ENCODE measurements around the gene MCAM. TPM values are rescaled to one million over a fixed set of nuclear protein-coding genes. Genes with fewer than 3 reads are reported as not detected.

The MCAM gene
- total and polyA plus RNA-seq, 10 of the 15 experiments (the other 5 are each of a cell fraction or from before 2014, with no cell fraction given) = 3.1 to 19.7 (median 9.3) TPM

DNA sequence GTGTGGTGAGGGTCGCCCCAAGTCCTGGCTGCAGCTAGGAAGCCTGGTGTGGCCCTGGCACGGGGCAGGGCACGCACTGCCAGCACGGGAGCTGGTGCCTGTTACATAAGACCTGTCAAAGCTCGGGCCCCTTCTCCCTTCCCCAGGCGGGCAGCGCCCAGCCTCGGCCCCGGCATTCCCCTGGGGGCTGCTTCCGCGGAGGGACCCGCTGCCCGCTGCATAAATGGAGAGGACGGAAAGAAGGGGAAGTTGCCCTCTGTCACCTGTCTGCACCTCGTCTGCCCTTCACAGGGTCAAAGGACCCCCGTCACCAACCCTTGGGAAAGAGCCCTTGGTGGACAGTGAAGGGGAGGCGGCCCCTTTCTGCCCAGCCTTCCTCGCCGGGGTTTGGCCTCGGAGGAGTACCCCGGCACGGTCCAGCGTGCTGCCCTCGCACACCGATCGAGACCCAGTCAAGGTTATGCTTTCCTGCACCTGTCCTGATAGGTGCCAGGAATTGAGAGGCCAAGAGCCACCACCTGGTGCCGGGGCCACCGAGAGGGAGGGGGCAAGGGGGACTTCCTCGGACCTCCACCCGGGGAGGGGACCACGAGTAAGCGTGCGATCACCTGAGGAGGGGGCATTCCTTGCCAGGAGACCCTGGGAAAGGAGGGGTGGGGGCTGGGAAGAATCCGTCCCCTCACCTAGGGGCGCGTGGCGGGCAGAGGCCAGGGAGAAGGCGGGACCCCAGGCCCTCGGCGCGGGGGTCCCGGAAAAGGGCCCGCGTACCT, 46.3 kb upstream of the MCAM start:
- peaks cover 7% of the 10 kb centered on the region for H3K4me1 ChIP-seq (ENCODE audit: control insufficient read depth, insufficient read depth, low read length)
- intact Hi-C loops (cut with micrococcal nuclease; ENCODE audit: unreplicated experiment) = no loop called here
- RAD21 ChIA-PET (ENCODE audit: unreplicated experiment) = no interaction called here
- ATAC-seq (no peak), FAIRE-seq (no peak), DNase-seq (ENCODE audit: low read depth, low spot score) (no peak)
- POLR2A ChIA-PET = no interaction called here
- H3K27me3 ChIP-seq (replicated peaks in 1 of 2; ENCODE audit: control insufficient read depth in 2 of 2, insufficient read depth in 2 of 2, low read length in 1 of 2) = peaks cover 4 to 8% of the 10 kb centered on the region in 2 experiments; a peak in 3 of 4 replicates
- H3K4me2 ChIP-seq (ENCODE audit: control insufficient read depth, insufficient read depth) = no peak overlapping the region
- H3K27ac ChIP-seq (ENCODE audit: control insufficient read depth, insufficient read depth) = no peak overlapping the region
- H3K4me3 ChIP-seq = no peak overlapping the region
- H3K36me3 ChIP-seq (ENCODE audit: control insufficient read depth in 2 of 2, insufficient read depth in 2 of 2, low read length in 1 of 2) = no peaks in the 10 kb centered on the region
- no peaks in the 10 kb centered on the region for H3K79me2 ChIP-seq (ENCODE audit: control insufficient read depth, insufficient read depth, low read length)
- H3K9me3 ChIP-seq (replicated peaks; ENCODE audit: control insufficient read depth, insufficient read depth, low read length) = no peaks in the 10 kb centered on the region
- in situ Hi-C loops (cut with MboI) = no loop called here
- CTCF ChIA-PET = interaction anchor here (3.0 kb wide), 1 partner anchor 111 kb away, joined by 17 read pairs; no protein-coding TSS in a partner anchor
- no TSS peak for BruUV-seq (replicated peaks)
- H2AFZ ChIP-seq (ENCODE audit: control insufficient read depth, low read depth, low read length) = no peak overlapping the region
- SMC1A ChIA-PET (ENCODE audit: uncharacterized antibody, unreplicated experiment) = no interaction called here
- no peak overlapping the region for H3K9ac ChIP-seq (ENCODE audit: control insufficient read depth, insufficient read depth, low read length)
- no peaks in the 10 kb centered on the region for H4K20me1 ChIP-seq (ENCODE audit: control insufficient read depth, insufficient read depth)
- WGBS (ENCODE audit: insufficient coverage, insufficient replicate concordance, low lambda C conversion rate, missing lambda C conversion rate) = 6% methylated on average over 37 of the region's 44 CpGs
- TF ChIP-seq RCOR1 (conservative IDR thresholded peaks at IDR 0.05; ENCODE audit: low read depth, low read length) (no peak), SP1 (IDR thresholded peaks at IDR 0.05; ENCODE audit: low read depth, low read length) (no peak), TCF3 (IDR thresholded peaks at IDR 0.05; ENCODE audit: borderline replicate concordance, insufficient read depth, low read depth, low read length) (no peak), EP300 (IDR thresholded peaks at IDR 0.05; ENCODE audit: borderline replicate concordance in 1 of 2, control insufficient read depth in 1 of 2, low read depth in 2 of 2, low read length in 2 of 2) (no peak), SMAD5 (IDR thresholded peaks at IDR 0.05; ENCODE audit: low read depth) (no peak), YY1 (IDR thresholded peaks at IDR 0.05; ENCODE audit: low read depth, low read length) (no peak), BMI1 (IDR thresholded peaks at IDR 0.05; ENCODE audit: borderline replicate concordance) (no peak), HDAC6 (IDR thresholded peaks at IDR 0.05; ENCODE audit: unreplicated experiment) (no peak), CBX3 (IDR thresholded peaks at IDR 0.05; ENCODE audit: borderline replicate concordance, low read depth) (no peak), ASH2L (IDR thresholded peaks at IDR 0.05; ENCODE audit: borderline replicate concordance, low read depth) (no peak), HCFC1 (IDR thresholded peaks at IDR 0.05; ENCODE audit: low read length) (no peak)
- TF ChIP-seq, protein P1, sequence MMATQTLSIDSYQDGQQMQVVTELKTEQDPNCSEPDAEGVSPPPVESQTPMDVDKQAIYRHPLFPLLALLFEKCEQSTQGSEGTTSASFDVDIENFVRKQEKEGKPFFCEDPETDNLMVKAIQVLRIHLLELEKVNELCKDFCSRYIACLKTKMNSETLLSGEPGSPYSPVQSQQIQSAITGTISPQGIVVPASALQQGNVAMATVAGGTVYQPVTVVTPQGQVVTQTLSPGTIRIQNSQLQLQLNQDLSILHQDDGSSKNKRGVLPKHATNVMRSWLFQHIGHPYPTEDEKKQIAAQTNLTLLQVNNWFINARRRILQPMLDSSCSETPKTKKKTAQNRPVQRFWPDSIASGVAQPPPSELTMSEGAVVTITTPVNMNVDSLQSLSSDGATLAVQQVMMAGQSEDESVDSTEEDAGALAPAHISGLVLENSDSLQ (IDR thresholded peaks at IDR 0.05) = no peak
- TF ChIP-seq, protein P2, sequence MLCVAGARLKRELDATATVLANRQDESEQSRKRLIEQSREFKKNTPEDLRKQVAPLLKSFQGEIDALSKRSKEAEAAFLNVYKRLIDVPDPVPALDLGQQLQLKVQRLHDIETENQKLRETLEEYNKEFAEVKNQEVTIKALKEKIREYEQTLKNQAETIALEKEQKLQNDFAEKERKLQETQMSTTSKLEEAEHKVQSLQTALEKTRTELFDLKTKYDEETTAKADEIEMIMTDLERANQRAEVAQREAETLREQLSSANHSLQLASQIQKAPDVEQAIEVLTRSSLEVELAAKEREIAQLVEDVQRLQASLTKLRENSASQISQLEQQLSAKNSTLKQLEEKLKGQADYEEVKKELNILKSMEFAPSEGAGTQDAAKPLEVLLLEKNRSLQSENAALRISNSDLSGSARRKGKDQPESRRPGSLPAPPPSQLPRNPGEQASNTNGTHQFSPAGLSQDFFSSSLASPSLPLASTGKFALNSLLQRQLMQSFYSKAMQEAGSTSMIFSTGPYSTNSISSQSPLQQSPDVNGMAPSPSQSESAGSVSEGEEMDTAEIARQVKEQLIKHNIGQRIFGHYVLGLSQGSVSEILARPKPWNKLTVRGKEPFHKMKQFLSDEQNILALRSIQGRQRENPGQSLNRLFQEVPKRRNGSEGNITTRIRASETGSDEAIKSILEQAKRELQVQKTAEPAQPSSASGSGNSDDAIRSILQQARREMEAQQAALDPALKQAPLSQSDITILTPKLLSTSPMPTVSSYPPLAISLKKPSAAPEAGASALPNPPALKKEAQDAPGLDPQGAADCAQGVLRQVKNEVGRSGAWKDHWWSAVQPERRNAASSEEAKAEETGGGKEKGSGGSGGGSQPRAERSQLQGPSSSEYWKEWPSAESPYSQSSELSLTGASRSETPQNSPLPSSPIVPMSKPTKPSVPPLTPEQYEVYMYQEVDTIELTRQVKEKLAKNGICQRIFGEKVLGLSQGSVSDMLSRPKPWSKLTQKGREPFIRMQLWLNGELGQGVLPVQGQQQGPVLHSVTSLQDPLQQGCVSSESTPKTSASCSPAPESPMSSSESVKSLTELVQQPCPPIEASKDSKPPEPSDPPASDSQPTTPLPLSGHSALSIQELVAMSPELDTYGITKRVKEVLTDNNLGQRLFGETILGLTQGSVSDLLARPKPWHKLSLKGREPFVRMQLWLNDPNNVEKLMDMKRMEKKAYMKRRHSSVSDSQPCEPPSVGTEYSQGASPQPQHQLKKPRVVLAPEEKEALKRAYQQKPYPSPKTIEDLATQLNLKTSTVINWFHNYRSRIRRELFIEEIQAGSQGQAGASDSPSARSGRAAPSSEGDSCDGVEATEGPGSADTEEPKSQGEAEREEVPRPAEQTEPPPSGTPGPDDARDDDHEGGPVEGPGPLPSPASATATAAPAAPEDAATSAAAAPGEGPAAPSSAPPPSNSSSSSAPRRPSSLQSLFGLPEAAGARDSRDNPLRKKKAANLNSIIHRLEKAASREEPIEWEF (IDR thresholded peaks at IDR 0.05; ENCODE audit: insufficient replicate concordance, low read depth, low read length) = no peak
- TF ChIP-seq, protein P3, sequence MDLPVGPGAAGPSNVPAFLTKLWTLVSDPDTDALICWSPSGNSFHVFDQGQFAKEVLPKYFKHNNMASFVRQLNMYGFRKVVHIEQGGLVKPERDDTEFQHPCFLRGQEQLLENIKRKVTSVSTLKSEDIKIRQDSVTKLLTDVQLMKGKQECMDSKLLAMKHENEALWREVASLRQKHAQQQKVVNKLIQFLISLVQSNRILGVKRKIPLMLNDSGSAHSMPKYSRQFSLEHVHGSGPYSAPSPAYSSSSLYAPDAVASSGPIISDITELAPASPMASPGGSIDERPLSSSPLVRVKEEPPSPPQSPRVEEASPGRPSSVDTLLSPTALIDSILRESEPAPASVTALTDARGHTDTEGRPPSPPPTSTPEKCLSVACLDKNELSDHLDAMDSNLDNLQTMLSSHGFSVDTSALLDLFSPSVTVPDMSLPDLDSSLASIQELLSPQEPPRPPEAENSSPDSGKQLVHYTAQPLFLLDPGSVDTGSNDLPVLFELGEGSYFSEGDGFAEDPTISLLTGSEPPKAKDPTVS (IDR thresholded peaks at IDR 0.05; ENCODE audit: low read depth, low read length) = no peak

Measured in GM12878 (cell line).